Camera-type eye (tissue), 1 donor: ENCODE results near the gene TLE7. TPM values are rescaled to one million over a fixed set of nuclear protein-coding genes. Genes with fewer than 3 reads are reported as not detected.

Source experiments
- total RNA-seq: library from RNA; depleted of rRNA; stranded (reverse); fragments of >200 nt; gene quantifications from one replicate; pipeline ENCODE4 v1.2.3, GENCODE V29; 2014

TLE7 gene
- total RNA-seq, result not detected

GRCh38 chr16:71442051-71442440, at the start of gene TLE7:
TSS of gene TLE7 (minus strand) at chr16:71442054. CDS start at chr16:71433324, 8,730 bp downstream.

GRCh38 chr16:71489122-71489521, 47.3 kb upstream of the TLE7 start, which contains the start of gene ZNF19:
TSS of gene ZNF19 (minus strand) at chr16:71489324. CDS start at chr16:71482114, 7,210 bp downstream.

GRCh38 chr16:71461686-71462648, 20.1 kb upstream of the TLE7 start, which contains the start of gene ZNF23:
TSS of gene ZNF23 (minus strand) at chr16:71462247. CDS start at chr16:71456796, 5,451 bp downstream.

Other genes with a start within 250 kb of the TLE7 start
- 21.1 TPM for gene HYDIN, start 211.3 kb downstream of the TLE7 start, total RNA-seq
- 61.4 TPM for gene CMTR2, start 152.7 kb downstream of the TLE7 start, total RNA-seq
- 21.0 TPM for gene CALB2, start 83.3 kb downstream of the TLE7 start, total RNA-seq
- gene ZNF23, start 20.2 kb upstream of the TLE7 start, total RNA-seq, result 15.4 TPM
- gene ZNF19, start 47.3 kb upstream of the TLE7 start, total RNA-seq, result 13.4 TPM
- gene CHST4, start 84.4 kb upstream of the TLE7 start, total RNA-seq, result 0.44 TPM
- gene TAT, start 135.0 kb upstream of the TLE7 start, total RNA-seq, result not detected
- gene MARVELD3, start 184.1 kb upstream of the TLE7 start, total RNA-seq, result 1.9 TPM